CMK (cell line): ENCODE results near the gene PCDH9.

ENCODE experiments used
- DNase-seq: peaks from one replicate; pipeline ENCODE4 v3.0.0-alpha.2; 2010; ENCODE audit warnings: low read depth

Gene PCDH9

GRCh38 chr13:67161176-67161575, 69.0 kb downstream of the PCDH9 start:
- DNase-seq, result no peak

GRCh38 chr13:67158903-67159302, 71.2 kb downstream of the PCDH9 start:
- DNase-seq, result no peak

- DNase-seq, result no peak
Measured at GRCh38 chr13:67156723-67157060, 73.4 kb downstream of the PCDH9 start.

- no peak for DNase-seq
Measured at GRCh38 chr13:67155898-67156722, 74.0 kb downstream of the PCDH9 start.

GRCh38 chr13:67152085-67152484, 78.1 kb downstream of the PCDH9 start:
- DNase-seq, result no peak

- no peak for DNase-seq
Measured at GRCh38 chr13:67151652-67152051, 78.5 kb downstream of the PCDH9 start.

- no peak for DNase-seq
Measured at GRCh38 chr13:67150608-67151007, 79.5 kb downstream of the PCDH9 start.

GRCh38 chr13:67148161-67148571, 82.0 kb downstream of the PCDH9 start:
- no peak for DNase-seq

- no peak for DNase-seq
Measured at GRCh38 chr13:67147342-67148133, 82.6 kb downstream of the PCDH9 start.

GRCh38 chr13:67146523-67147130, 83.5 kb downstream of the PCDH9 start:
- no peak for DNase-seq

GRCh38 chr13:67145950-67146349, 84.2 kb downstream of the PCDH9 start:
- DNase-seq, result no peak

- DNase-seq, result no peak
Measured at GRCh38 chr13:67143544-67144115, 86.5 kb downstream of the PCDH9 start.

- no peak for DNase-seq
Measured at GRCh38 chr13:67140006-67140405, 90.1 kb downstream of the PCDH9 start.

- DNase-seq, result no peak
Measured at GRCh38 chr13:67139551-67139950, 90.6 kb downstream of the PCDH9 start.

- DNase-seq, result no peak
Measured at GRCh38 chr13:67138970-67139369, 91.2 kb downstream of the PCDH9 start.

- no peak for DNase-seq
Measured at GRCh38 chr13:67137044-67137735, 92.9 kb downstream of the PCDH9 start.

GRCh38 chr13:67136157-67136556, 94.0 kb downstream of the PCDH9 start:
- DNase-seq, result no peak

GRCh38 chr13:67135356-67135755, 94.8 kb downstream of the PCDH9 start:
- no peak for DNase-seq

- DNase-seq, result no peak
Measured at GRCh38 chr13:67134417-67135129, 95.6 kb downstream of the PCDH9 start.

GRCh38 chr13:67133476-67133875, 96.7 kb downstream of the PCDH9 start:
- no peak for DNase-seq

- no peak for DNase-seq
Measured at GRCh38 chr13:67131393-67131792, 98.7 kb downstream of the PCDH9 start.
